Measurements from ENCODE around the gene ZNF841. TPM values are rescaled to one million over a fixed set of nuclear protein-coding genes. Genes with fewer than 3 reads are reported as not detected.

Gene ZNF841
- total RNA-seq, 1 experiment from 2014 or later, result 10.8 TPM

GRCh38 chr19:52094526-52095130, 937 bp downstream of the ZNF841 start:
- no TSS peak for BruUV-seq (replicated peaks)
- H3K36me3 ChIP-seq (ENCODE audit: control insufficient read depth, insufficient read depth, low read length), result no peaks in the 10 kb centered on the region
- H3K4me3 ChIP-seq (ENCODE audit: low read depth in 2 of 2, low read length in 2 of 2), result peak overlapping the region; percentile 93 to 99
- intact Hi-C loops (cut with micrococcal nuclease; ENCODE audit: unreplicated experiment), result no loop called here
- no peak for DNase-seq (ENCODE audit: low read depth, low spot score)
- peak; percentile 57; the same call in 1 of the 2 replicates for ATAC-seq
- CTCF ChIA-PET, result no interaction called here
- H3K27ac ChIP-seq (ENCODE audit: low read length), result peak overlapping the region; percentile 91
- no peak for TF ChIP-seq SIN3A (IDR thresholded peaks at IDR 0.05; ENCODE audit: borderline replicate concordance, insufficient read depth, low read depth, low read length)
- TF ChIP-seq CTCF (IDR thresholded peaks at IDR 0.05), result no peak
- TF ChIP-seq POLR2AphosphoS5 (IDR thresholded peaks at IDR 0.05; ENCODE audit: low read depth, low read length), result no peak
- no peak for TF ChIP-seq TCF7L2 (IDR thresholded peaks at IDR 0.05; ENCODE audit: low read depth, low read length)
- no peak for TF ChIP-seq REST (IDR thresholded peaks at IDR 0.05; ENCODE audit: insufficient read depth in 1 of 2, low read depth in 2 of 2, low read length in 1 of 2)
- POLR2A ChIA-PET, result no interaction called here
- H3K27me3 ChIP-seq (ENCODE audit: control insufficient read depth, insufficient read depth, low read length), result no peaks in the 10 kb centered on the region
- in situ Hi-C loops (cut with HindIII; ENCODE audit: low pct_unique_long_range_greater_than_20kb, low sequenced_read_pairs), result no loop called here
- peaks cover 11% of the 10 kb centered on the region; the same call in 1 of the 2 replicates for H3K9me3 ChIP-seq (ENCODE audit: control insufficient read depth, insufficient read depth, low read depth, low read length)
- H3K4me1 ChIP-seq (ENCODE audit: control insufficient read depth, insufficient read depth, low read length), result no peaks in the 10 kb centered on the region

- ChIA-PET CTCF (no interaction called here), POLR2A (no interaction called here)
- ATAC-seq, result no peak
These were observed 9.1 kb downstream of the ZNF841 start for GRCh38 chr19:52086481-52086880.

More at GRCh38 chr19:52086481-52086880, 9.1 kb downstream of the ZNF841 start:
- Histone ChIP-seq H3K9me3 (ENCODE audit: control insufficient read depth, insufficient read depth, low read depth, low read length) (peaks cover 29% of the 10 kb centered on the region; the same call in 1 of the 2 replicates), H3K27me3 (ENCODE audit: control insufficient read depth, insufficient read depth, low read length) (no peaks in the 10 kb centered on the region), H3K4me1 (ENCODE audit: control insufficient read depth, insufficient read depth, low read length) (no peaks in the 10 kb centered on the region), H3K4me3 (ENCODE audit: low read depth in 2 of 2, low read length in 2 of 2) (no peak overlapping the region), H3K36me3 (ENCODE audit: control insufficient read depth, insufficient read depth, low read length) (peaks cover 3% of the 10 kb centered on the region; the same call in 1 of the 2 replicates), H3K27ac (ENCODE audit: low read length) (no peak overlapping the region)
- intact Hi-C loops (cut with micrococcal nuclease; ENCODE audit: unreplicated experiment), result no loop called here
- in situ Hi-C loops (cut with HindIII; ENCODE audit: low pct_unique_long_range_greater_than_20kb, low sequenced_read_pairs), result no loop called here
- DNase-seq (ENCODE audit: low read depth, low spot score), result no peak
- BruUV-seq (replicated peaks), result no TSS peak
- TF ChIP-seq TCF7L2 (IDR thresholded peaks at IDR 0.05; ENCODE audit: low read depth, low read length) (no peak), POLR2AphosphoS5 (IDR thresholded peaks at IDR 0.05; ENCODE audit: low read depth, low read length) (no peak), REST (IDR thresholded peaks at IDR 0.05; ENCODE audit: insufficient read depth in 1 of 2, low read depth in 2 of 2, low read length in 1 of 2) (no peak), CTCF (IDR thresholded peaks at IDR 0.05) (no peak), SIN3A (IDR thresholded peaks at IDR 0.05; ENCODE audit: borderline replicate concordance, insufficient read depth, low read depth, low read length) (no peak)
